ENCODE measurements around the gene EOLA2. TPM values are rescaled to one million over a fixed set of nuclear protein-coding genes. Genes with fewer than 3 reads are reported as not detected.

The EOLA2 gene
- 27.8 and 33.8 TPM in 2 replicates for total RNA-seq (2021)
- Bru-seq, nascent RNA, result percentile 59 among the genes with signal in this experiment
- percentile 69 among the genes with signal in this experiment for BruChase-seq, experiment 1, labeled RNA remaining after a 2-hour chase
- BruChase-seq, experiment 2, labeled RNA remaining after a 6-hour chase, result percentile 78 among the genes with signal in this experiment
- long read RNA-seq, transcript CXorf40B-205 (6 exons, 1,440 nt), result minor isoform, 11 of 47 reads
- long read RNA-seq, transcript CXorf40B-203 (5 exons, 1,653 nt), result major isoform, 18 of 47 reads
- long read RNA-seq, partial matches to known transcripts, result 4 of 47 reads
- long read RNA-seq, other reads (novel, unspliced or antisense), result 12 of 47 reads

GRCh38 chrX:149938427-149938880, at the start of gene EOLA2:
Gene EOLA2 (minus strand): TSS chrX:149938491. CDS start chrX:149933874, 4,617 bp downstream.
- peak; percentile 96 for DNase-seq (ENCODE audit: low spot score)
- H3K9me3 ChIP-seq (ENCODE audit: low read depth, low read length, poor library complexity, severe bottlenecking), result no peaks in the 10 kb centered on the region
- no TSS peak for BruUV-seq (replicated peaks)
- ChIA-PET POLR2A (ENCODE audit: low non-redundant PET) (interaction anchor here (0.6 kb wide), 1 partner anchor 636 kb away, joined by 3 read pairs; no protein-coding TSS in a partner anchor), CTCF (interaction anchor here (0.5 to 0.8 kb wide), 2 partner anchors 399 to 438 kb away, joined by 4 read pairs; no protein-coding TSS in a partner anchor)
- peak within 1 kb of the TSS; percentile 67 for H3K4me3 ChIP-seq (ENCODE audit: low read depth, low read length, poor library complexity, severe bottlenecking)
- intact Hi-C loops (cut with micrococcal nuclease; ENCODE audit: unreplicated experiment), result no loop called here
- peak within 1 kb of the TSS; percentile 82 for H3K27ac ChIP-seq (ENCODE audit: low read depth, low read length, poor library complexity, severe bottlenecking)
- no peaks in the 10 kb centered on the region for H3K27me3 ChIP-seq (replicated peaks; ENCODE audit: insufficient read depth, low read depth, low read length, poor library complexity)
- TF ChIP-seq CTCF (conservative IDR thresholded peaks at IDR 0.05; ENCODE audit: low read depth, low read length), result peak; percentile 66
- no peak for TF ChIP-seq EZH2 (IDR thresholded peaks at IDR 0.05; ENCODE audit: borderline replicate concordance, low read depth, low read length, poor library complexity, severe bottlenecking)
- H3K36me3 ChIP-seq (ENCODE audit: insufficient read depth, low read length, poor library complexity, severe bottlenecking), result no peaks in the 10 kb centered on the region
- no peaks in the 10 kb centered on the region for H3K4me1 ChIP-seq (ENCODE audit: insufficient read depth, low read length, poor library complexity, severe bottlenecking)

GRCh38 chrX:149987613-149988012, 49.3 kb upstream of the EOLA2 start:
- TF ChIP-seq CTCF (conservative IDR thresholded peaks at IDR 0.05; ENCODE audit: low read depth, low read length) (no peak), EZH2 (IDR thresholded peaks at IDR 0.05; ENCODE audit: borderline replicate concordance, low read depth, low read length, poor library complexity, severe bottlenecking) (no peak)
- ChIA-PET CTCF (no interaction called here), POLR2A (ENCODE audit: low non-redundant PET) (no interaction called here)
- H3K4me3 ChIP-seq (ENCODE audit: low read depth, low read length, poor library complexity, severe bottlenecking), result no peak overlapping the region
- H3K4me1 ChIP-seq (ENCODE audit: insufficient read depth, low read length, poor library complexity, severe bottlenecking), result no peaks in the 10 kb centered on the region
- H3K9me3 ChIP-seq (ENCODE audit: low read depth, low read length, poor library complexity, severe bottlenecking), result no peaks in the 10 kb centered on the region
- no peaks in the 10 kb centered on the region for H3K36me3 ChIP-seq (ENCODE audit: insufficient read depth, low read length, poor library complexity, severe bottlenecking)
- intact Hi-C loops (cut with micrococcal nuclease; ENCODE audit: unreplicated experiment), result no loop called here
- no peak for DNase-seq (ENCODE audit: low spot score)
- no TSS peak for BruUV-seq (replicated peaks)
- no peak overlapping the region for H3K27ac ChIP-seq (ENCODE audit: low read depth, low read length, poor library complexity, severe bottlenecking)
- no peaks in the 10 kb centered on the region for H3K27me3 ChIP-seq (replicated peaks; ENCODE audit: insufficient read depth, low read depth, low read length, poor library complexity)

- TF ChIP-seq CTCF (conservative IDR thresholded peaks at IDR 0.05; ENCODE audit: low read depth, low read length) (no peak), EZH2 (IDR thresholded peaks at IDR 0.05; ENCODE audit: borderline replicate concordance, low read depth, low read length, poor library complexity, severe bottlenecking) (no peak)
- Histone ChIP-seq H3K4me3 (ENCODE audit: low read depth, low read length, poor library complexity, severe bottlenecking) (no peak overlapping the region), H3K27me3 (replicated peaks; ENCODE audit: insufficient read depth, low read depth, low read length, poor library complexity) (no peaks in the 10 kb centered on the region), H3K36me3 (ENCODE audit: insufficient read depth, low read length, poor library complexity, severe bottlenecking) (no peaks in the 10 kb centered on the region), H3K9me3 (ENCODE audit: low read depth, low read length, poor library complexity, severe bottlenecking) (no peaks in the 10 kb centered on the region), H3K4me1 (ENCODE audit: insufficient read depth, low read length, poor library complexity, severe bottlenecking) (no peaks in the 10 kb centered on the region), H3K27ac (ENCODE audit: low read depth, low read length, poor library complexity, severe bottlenecking) (no peak overlapping the region)
- intact Hi-C loops (cut with micrococcal nuclease; ENCODE audit: unreplicated experiment), result no loop called here
- no TSS peak for BruUV-seq (replicated peaks)
- ChIA-PET POLR2A (ENCODE audit: low non-redundant PET) (no interaction called here), CTCF (no interaction called here)
- no peak for DNase-seq (ENCODE audit: low spot score)
Measured at GRCh38 chrX:149984411-149984810, 46.1 kb upstream of the EOLA2 start.

All from A673 (cell line).